CD4-positive, alpha-beta memory T cell (primary cell): ENCODE results near the gene ST6GALNAC4. TPM values are rescaled to one million over a fixed set of nuclear protein-coding genes. Genes with fewer than 3 reads are reported as not detected.

ENCODE experiments used
- CTCF ChIA-PET: fragments of 350-600 bp; sonication (Branson Sonifier 250); formaldehyde crosslinking; loops from one replicate; lab custom pipeline; 2021; ENCODE audit warnings: inconsistent platforms; ENCODE audit not compliant: partially characterized antibody; lab: Charles Lee
- POLR2A ChIA-PET: fragments of 350-600 bp; sonication (Branson Sonifier 250); formaldehyde crosslinking; loops from one replicate; lab custom pipeline; 2021; ENCODE audit not compliant: partially characterized antibody; lab: Charles Lee
- DNase-seq, 5 donors: peaks; one replicate each; pipeline versions ENCODE4 v3.0.0 to v3.0.0-alpha.2; 2020 to 2022; ENCODE audit warnings: mixed read lengths in 1 of 5
- H3K27ac ChIP-seq: one replicate; pipeline ENCODE4 v1.7.0; 2013; ENCODE audit warnings: low read depth, low read length
- H3K27me3 ChIP-seq: 2 replicates; pipeline ENCODE4 v1.7.0; 2013; ENCODE audit warnings: mild to moderate bottlenecking, low read length, moderate library complexity; ENCODE audit not compliant: insufficient read depth
- H3K36me3 ChIP-seq: 2 replicates; pipeline ENCODE4 v1.7.0; 2013; ENCODE audit warnings: mild to moderate bottlenecking, low read length, moderate library complexity; ENCODE audit not compliant: insufficient read depth
- H3K4me1 ChIP-seq: 2 replicates; pipeline ENCODE4 v1.7.0; 2013; ENCODE audit warnings: mild to moderate bottlenecking, low read length, moderate library complexity; ENCODE audit not compliant: insufficient read depth
- H3K4me3 ChIP-seq, 2 donors: one replicate each; pipeline ENCODE4 v1.7.0; 2013; ENCODE audit warnings: low read length in 2 of 2, mild to moderate bottlenecking in 1 of 2
- H3K9me3 ChIP-seq, 2 donors: one replicate each; pipeline ENCODE4 v1.7.0; 2013; ENCODE audit warnings: low read length in 2 of 2, control low read depth in 1 of 2; ENCODE audit not compliant: control insufficient read depth in 1 of 2
- H3K27ac Mint-ChIP-seq, 7 donors: one replicate each; pipeline ENCODE4 v1.8.0; 2020 to 2021; ENCODE audit warnings: mixed read lengths in 7 of 7, mild to moderate bottlenecking in 6 of 7, inconsistent platforms in 3 of 7, moderate library complexity in 3 of 7
- H3K27me3 Mint-ChIP-seq, 2 donors: one replicate each; pipeline ENCODE4 v1.8.0; 2020 to 2021; ENCODE audit warnings: mixed read lengths in 2 of 2
- H3K36me3 Mint-ChIP-seq, 2 donors: one replicate each; pipeline ENCODE4 v1.8.0; 2020 to 2021; ENCODE audit warnings: mixed read lengths in 2 of 2, inconsistent platforms in 1 of 2, mild to moderate bottlenecking in 1 of 2
- H3K4me1 Mint-ChIP-seq, 4 donors: one replicate each; pipeline ENCODE4 v1.8.0; 2020 to 2021; ENCODE audit warnings: mixed read lengths in 4 of 4, mild to moderate bottlenecking in 1 of 4
- H3K4me3 Mint-ChIP-seq, 8 donors: one replicate each; pipeline ENCODE4 v1.8.0; 2020 to 2021; ENCODE audit warnings: mixed read lengths in 8 of 8, mild to moderate bottlenecking in 7 of 8, moderate library complexity in 6 of 8, inconsistent platforms in 3 of 8
- H3K9me3 Mint-ChIP-seq, 8 donors: one replicate each; pipeline ENCODE4 v1.8.0; 2020 to 2021; ENCODE audit warnings: mixed read lengths in 8 of 8, mild to moderate bottlenecking in 5 of 8, inconsistent platforms in 3 of 8, moderate library complexity in 1 of 8
- intact Hi-C: fragments of 100-400 bp; cut with micrococcal nuclease; formaldehyde crosslinking; loops from one replicate; pipeline ENCODE4 v1.15.1; 2023
- polyA plus RNA-seq, 2 donors: library from polyadenylated mRNA; unstranded; fragments of 300-500 nt; fragmentation: Illumina TruSeq; gene quantifications; one replicate each; pipeline ENCODE4 v1.2.3, GENCODE V29; 2021
- total RNA-seq, 2 experiments: library from RNA; stranded (reverse); gene quantifications; one replicate each; pipeline ENCODE4 v1.2.3, GENCODE V29; 2021

Gene ST6GALNAC4
- total and polyA plus RNA-seq, 4 experiments from 2014 or later, result 10.2 to 38.1 (median 27.1) TPM

- H3K27ac Mint-ChIP-seq, result peak overlapping the region; percentile 79 to 93 (median 90)
- CTCF ChIA-PET, result interaction anchor here (0.8 to 11.2 kb wide), 28 partner anchors 9 to 176 kb away, joined by 3 to 216 read pairs (median 4); partner anchors contain the start of genes EEIG1, NAIF1, PIP5KL1 and SLC25A25
These were observed 26.3 kb upstream of the ST6GALNAC4 start for GRCh38 chr9:127943011-127943662.

DNA sequence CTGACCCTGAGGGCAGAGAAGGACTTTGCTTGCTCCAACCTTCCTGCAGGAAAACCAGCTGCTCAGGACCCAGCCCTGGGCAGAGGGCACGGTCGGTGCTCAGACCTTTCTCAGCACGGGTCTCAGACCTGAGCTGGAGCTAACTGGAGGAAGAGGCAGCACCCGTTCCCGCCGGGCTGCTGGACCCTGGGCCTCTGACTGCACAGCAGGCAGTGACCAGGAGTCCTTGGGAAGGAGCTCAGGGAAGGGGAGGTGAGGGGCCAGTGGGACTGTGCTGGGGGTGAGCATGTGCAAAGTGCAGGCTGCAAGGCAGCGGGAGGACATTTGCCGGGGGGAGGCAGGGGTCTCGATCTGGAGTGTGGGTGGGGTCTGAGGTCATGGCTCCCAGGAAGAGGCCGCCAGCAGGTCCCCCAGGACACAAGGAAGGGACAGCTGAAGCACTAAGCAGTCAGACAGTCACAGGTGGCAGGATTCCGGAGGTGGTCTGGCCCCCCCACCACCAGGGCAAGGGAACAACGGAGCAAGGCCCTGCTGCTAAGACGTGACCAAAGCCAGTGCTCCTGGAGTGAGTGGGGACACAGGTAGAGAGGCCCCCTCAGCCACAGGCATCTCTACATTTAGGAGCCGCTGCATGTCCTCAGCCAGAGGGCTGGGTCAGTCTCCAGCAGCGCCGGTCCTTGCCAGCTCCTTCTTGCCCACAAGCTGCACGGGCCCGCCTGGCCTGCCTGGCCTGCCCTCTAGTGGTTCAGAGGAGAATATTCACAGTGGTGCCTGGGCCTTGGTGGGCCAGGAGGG, 25.6 kb upstream of the ST6GALNAC4 start:
- H3K27me3 ChIP-seq, result no peaks in the 10 kb centered on the region
- peaks cover 66% of the 10 kb centered on the region for H3K36me3 ChIP-seq
- ChIA-PET CTCF (interaction anchor here (0.6 to 11.2 kb wide), 25 partner anchors 9 to 182 kb away, joined by 3 to 216 read pairs (median 4); partner anchors contain the start of genes EEIG1, PIP5KL1 and SLC25A25), POLR2A (interaction anchor here (0.7 to 16.4 kb wide), 12 partner anchors 11 to 144 kb away, joined by 3 to 250 read pairs (median 5); partner anchors contain the start of genes EEIG1, NAIF1 and SLC25A25)
- peak overlapping the region; percentile 79 to 93 (median 86) for H3K27ac Mint-ChIP-seq
- H3K4me3 ChIP-seq, result no peak overlapping the region
- no peaks in the 10 kb centered on the region for H3K9me3 ChIP-seq
- intact Hi-C loops, result loop anchor here (1.0 kb wide), 3 partner anchors 39 to 175 kb away; no protein-coding TSS in a partner anchor
- no peak overlapping the region for H3K27ac ChIP-seq
- H3K4me1 ChIP-seq, result peaks cover 30% of the 10 kb centered on the region
- DNase-seq, result peak; percentile 45 to 51 (median 49)
- H3K9me3 Mint-ChIP-seq, result peaks cover 0 to 5% (median 0%) of the 10 kb centered on the region in 8 donors
- peak overlapping the region in 2 of 8 donors; percentile 11 to 12 for H3K4me3 Mint-ChIP-seq
- H3K36me3 Mint-ChIP-seq, result peaks cover 36 to 67% of the 10 kb centered on the region in 2 donors
- peaks cover 19 to 52% (median 26%) of the 10 kb centered on the region in 4 donors for H3K4me1 Mint-ChIP-seq
- no peaks in the 10 kb centered on the region for H3K27me3 Mint-ChIP-seq

More at GRCh38 chr9:127943011-127943662, 26.3 kb upstream of the ST6GALNAC4 start:
- no peak overlapping the region for H3K4me3 ChIP-seq
- peaks cover 73% of the 10 kb centered on the region for H3K36me3 ChIP-seq
- no peaks in the 10 kb centered on the region for H3K9me3 ChIP-seq
- H3K4me3 Mint-ChIP-seq, result peak overlapping the region in 2 of 8 donors; percentile 11 to 12
- DNase-seq, result peak in 1 of 5 donors; percentile 5
- H3K36me3 Mint-ChIP-seq, result peaks cover 40 to 70% of the 10 kb centered on the region in 2 donors
- peaks cover 31% of the 10 kb centered on the region for H3K4me1 ChIP-seq
- H3K27me3 ChIP-seq, result no peaks in the 10 kb centered on the region
- H3K9me3 Mint-ChIP-seq, result peaks cover 0 to 2% (median 0%) of the 10 kb centered on the region in 8 donors
- no peaks in the 10 kb centered on the region for H3K27me3 Mint-ChIP-seq
- intact Hi-C loops, result loop anchor here (1.0 kb wide), 3 partner anchors 38 to 174 kb away; no protein-coding TSS in a partner anchor
- peaks cover 14 to 51% (median 22%) of the 10 kb centered on the region in 4 donors for H3K4me1 Mint-ChIP-seq
- no peak overlapping the region for H3K27ac ChIP-seq
- POLR2A ChIA-PET, result interaction anchor here (0.9 to 16.4 kb wide), 11 partner anchors 11 to 144 kb away, joined by 3 to 250 read pairs (median 6); partner anchors contain the start of genes EEIG1, NAIF1 and SLC25A25

- ChIA-PET POLR2A (interaction anchor here (0.7 to 16.4 kb wide), 9 partner anchors 12 to 145 kb away, joined by 3 to 250 read pairs (median 4); partner anchors contain the start of genes EEIG1, NAIF1 and SLC25A25), CTCF (interaction anchor here (0.7 to 11.2 kb wide), 18 partner anchors 8 to 183 kb away, joined by 3 to 216 read pairs (median 4); partner anchors contain the start of genes EEIG1, PIP5KL1 and SLC25A25)
- Histone ChIP-seq H3K27ac (no peak overlapping the region), H3K27me3 (no peaks in the 10 kb centered on the region), H3K4me1 (peaks cover 30% of the 10 kb centered on the region), H3K9me3 (no peaks in the 10 kb centered on the region), H3K36me3 (peaks cover 63% of the 10 kb centered on the region), H3K4me3 (no peak overlapping the region)
- H3K27ac Mint-ChIP-seq, result peak overlapping the region in 1 of 7 donors; percentile 84
- peaks cover 0 to 8% (median 0%) of the 10 kb centered on the region in 8 donors for H3K9me3 Mint-ChIP-seq
- H3K4me1 Mint-ChIP-seq, result peaks cover 20 to 54% (median 31%) of the 10 kb centered on the region in 4 donors
- H3K4me3 Mint-ChIP-seq, result no peak overlapping the region
- no peaks in the 10 kb centered on the region for H3K27me3 Mint-ChIP-seq
- peaks cover 34 to 67% of the 10 kb centered on the region in 2 donors for H3K36me3 Mint-ChIP-seq
- intact Hi-C loops, result no loop called here
- DNase-seq, result peak in 1 of 5 donors; percentile 16
These were observed 25.0 kb upstream of the ST6GALNAC4 start for GRCh38 chr9:127941961-127942215.

GRCh38 chr9:127941062-127941960, 24.5 kb upstream of the ST6GALNAC4 start:
- H3K36me3 Mint-ChIP-seq, result peaks cover 34 to 64% of the 10 kb centered on the region in 2 donors
- H3K27ac Mint-ChIP-seq, result peak overlapping the region in 3 of 7 donors; percentile 47 to 90 (median 84)
- H3K4me1 ChIP-seq, result peaks cover 36% of the 10 kb centered on the region
- H3K36me3 ChIP-seq, result peaks cover 58% of the 10 kb centered on the region
- no peaks in the 10 kb centered on the region for H3K27me3 ChIP-seq
- H3K4me3 ChIP-seq, result no peak overlapping the region
- peak in 1 of 5 donors; percentile 21 for DNase-seq
- peaks cover 0 to 8% (median 0%) of the 10 kb centered on the region in 8 donors for H3K9me3 Mint-ChIP-seq
- H3K9me3 ChIP-seq, result no peaks in the 10 kb centered on the region
- no peak overlapping the region for H3K4me3 Mint-ChIP-seq
- no peaks in the 10 kb centered on the region for H3K27me3 Mint-ChIP-seq
- CTCF ChIA-PET, result interaction anchor here (0.7 to 11.2 kb wide), 15 partner anchors 9 to 183 kb away, joined by 3 to 216 read pairs (median 4); partner anchors contain the start of genes EEIG1, PIP5KL1 and SLC25A25
- intact Hi-C loops, result no loop called here
- H3K4me1 Mint-ChIP-seq, result peaks cover 24 to 58% (median 36%) of the 10 kb centered on the region in 4 donors
- POLR2A ChIA-PET, result interaction anchor here (0.9 to 16.4 kb wide), 8 partner anchors 12 to 146 kb away, joined by 3 to 250 read pairs (median 16); partner anchors contain the start of gene EEIG1
- H3K27ac ChIP-seq, result no peak overlapping the region

GRCh38 chr9:127940593-127940992, 23.8 kb upstream of the ST6GALNAC4 start:
- Mint-ChIP-seq H3K27ac (peak overlapping the region; percentile 9 to 90 (median 38)), H3K9me3 (peaks cover 0 to 8% (median 0%) of the 10 kb centered on the region in 8 donors), H3K4me3 (peak overlapping the region in 1 of 8 donors; percentile 0), H3K36me3 (peaks cover 38 to 59% of the 10 kb centered on the region in 2 donors), H3K4me1 (peaks cover 29 to 58% (median 43%) of the 10 kb centered on the region in 4 donors), H3K27me3 (no peaks in the 10 kb centered on the region)
- Histone ChIP-seq H3K27me3 (no peaks in the 10 kb centered on the region), H3K4me1 (peaks cover 43% of the 10 kb centered on the region), H3K27ac (no peak overlapping the region), H3K36me3 (peaks cover 51% of the 10 kb centered on the region), H3K4me3 (no peak overlapping the region), H3K9me3 (no peaks in the 10 kb centered on the region)
- no peak for DNase-seq
- ChIA-PET POLR2A (interaction anchor here (2.1 to 16.4 kb wide), 5 partner anchors 13 to 127 kb away, joined by 9 to 250 read pairs (median 39); partner anchors contain the start of genes EEIG1, NAIF1 and SLC25A25), CTCF (interaction anchor here (0.8 to 11.2 kb wide), 6 partner anchors 8 to 95 kb away, joined by 3 to 216 read pairs (median 24); no protein-coding TSS in a partner anchor)
- intact Hi-C loops, result no loop called here
